Measurements from ENCODE around the gene ROPN1L.

Gene ROPN1L

GRCh38 chr5:10427978-10428377 lies 13.7 kb upstream of the ROPN1L start:
- DNase-seq (ENCODE audit: low read depth in 2 of 2), result no peak

GRCh38 chr5:10431415-10431814 lies 10.3 kb upstream of the ROPN1L start:
- DNase-seq (ENCODE audit: low read depth in 2 of 2), result no peak

DNA sequence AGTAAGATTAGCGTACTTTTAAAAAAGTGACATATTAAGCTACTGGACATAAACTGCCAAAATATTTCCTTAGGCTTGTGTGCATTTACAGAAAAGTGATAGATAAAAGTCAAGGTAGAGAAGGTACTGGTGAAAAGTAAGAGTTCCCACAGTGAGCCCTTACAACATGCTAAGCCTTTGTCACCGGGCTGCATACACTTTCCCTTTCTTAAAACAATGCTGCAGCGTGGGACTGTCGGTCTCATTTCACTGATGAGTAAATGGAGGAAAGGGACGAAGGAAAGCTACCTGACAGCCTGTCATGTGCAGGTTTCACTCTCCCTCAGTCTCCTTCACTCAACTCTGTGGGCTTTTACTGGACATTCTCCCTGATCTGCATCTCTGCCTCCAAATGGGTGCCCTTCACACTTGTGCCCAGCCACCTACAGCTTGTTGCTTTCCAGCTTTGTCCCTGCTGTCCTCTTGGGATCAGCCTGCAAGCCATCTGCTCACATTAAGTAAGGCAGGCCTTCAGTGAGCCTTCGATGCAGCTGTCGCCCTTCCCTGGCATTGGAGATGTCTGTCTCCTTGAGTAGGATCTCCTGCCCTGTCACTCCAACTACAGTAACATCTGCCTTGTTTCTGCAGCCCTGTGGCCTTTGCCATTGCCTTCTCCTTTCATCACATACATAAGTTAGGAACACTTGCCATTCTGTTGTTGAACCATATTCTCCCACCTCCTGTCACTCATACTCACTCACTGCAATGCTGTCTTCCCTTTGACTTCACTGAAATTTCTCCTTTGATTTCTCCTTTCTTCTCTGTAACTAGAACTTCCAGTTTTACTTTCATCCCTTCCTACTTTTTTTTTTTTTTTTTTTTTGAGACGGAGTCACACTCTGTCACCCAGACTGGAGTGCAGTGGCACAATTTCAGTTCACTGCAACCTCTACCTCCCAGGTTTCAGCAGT lies 9.3 kb upstream of the ROPN1L start:
- DNase-seq (ENCODE audit: low read depth in 2 of 2), result no peak

DNA sequence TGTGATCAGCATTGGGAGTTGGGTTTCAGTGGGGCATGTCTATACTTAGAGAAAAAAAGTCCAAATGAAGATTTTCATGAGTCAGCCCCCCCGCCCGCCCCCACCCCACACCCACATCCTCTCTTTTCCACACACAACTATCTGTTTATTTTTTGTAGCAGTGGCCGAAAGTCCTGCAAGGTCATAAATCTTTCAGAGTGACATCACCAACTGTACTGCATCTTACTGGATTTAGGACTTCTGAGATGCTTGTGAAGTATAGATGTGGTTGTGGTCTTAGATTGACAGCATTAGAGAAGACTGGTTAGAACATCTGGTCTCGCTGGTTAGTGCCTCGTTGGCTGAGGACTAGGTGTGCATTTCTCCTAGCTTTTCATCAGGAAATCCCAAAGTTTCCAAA lies 7.3 kb upstream of the ROPN1L start:
- DNase-seq (ENCODE audit: low read depth in 2 of 2), result no peak

GRCh38 chr5:10438301-10438700 lies 3.4 kb upstream of the ROPN1L start:
- DNase-seq (ENCODE audit: low read depth in 2 of 2), result no peak

- no peak for DNase-seq (ENCODE audit: low read depth in 2 of 2)
These were observed 2.0 kb upstream of the ROPN1L start for GRCh38 chr5:10439692-10440091.

DNA sequence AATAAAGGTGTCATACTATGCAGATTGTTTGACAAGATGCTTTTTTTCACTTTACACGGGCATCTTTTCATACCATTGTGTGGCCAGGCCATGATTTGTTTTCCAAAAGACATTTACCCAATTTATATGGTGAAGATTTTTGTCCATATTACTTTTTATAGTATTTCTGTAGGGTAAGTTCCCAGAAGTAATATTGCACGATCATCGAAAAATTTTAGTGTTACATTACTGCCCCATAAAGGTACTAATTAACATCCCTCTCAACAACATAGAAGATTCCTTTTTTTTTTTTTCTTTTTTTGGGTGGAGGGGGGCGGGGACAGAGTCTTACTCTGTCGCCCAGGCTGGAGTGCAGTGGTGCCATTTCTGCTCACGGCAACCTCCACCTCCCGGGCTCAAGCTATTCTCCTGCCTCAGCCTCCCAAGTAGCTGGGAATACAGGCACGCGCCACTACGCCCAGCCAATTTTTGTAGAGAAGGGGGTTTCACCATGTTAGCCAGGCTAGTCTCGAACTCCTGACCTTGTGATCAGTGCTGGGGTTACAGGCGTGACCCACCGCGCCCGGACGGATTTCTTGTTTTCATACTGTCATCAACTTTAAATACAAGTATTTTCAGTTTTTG lies 1.2 kb upstream of the ROPN1L start:
- DNase-seq (ENCODE audit: low read depth in 2 of 2), result no peak

DNA sequence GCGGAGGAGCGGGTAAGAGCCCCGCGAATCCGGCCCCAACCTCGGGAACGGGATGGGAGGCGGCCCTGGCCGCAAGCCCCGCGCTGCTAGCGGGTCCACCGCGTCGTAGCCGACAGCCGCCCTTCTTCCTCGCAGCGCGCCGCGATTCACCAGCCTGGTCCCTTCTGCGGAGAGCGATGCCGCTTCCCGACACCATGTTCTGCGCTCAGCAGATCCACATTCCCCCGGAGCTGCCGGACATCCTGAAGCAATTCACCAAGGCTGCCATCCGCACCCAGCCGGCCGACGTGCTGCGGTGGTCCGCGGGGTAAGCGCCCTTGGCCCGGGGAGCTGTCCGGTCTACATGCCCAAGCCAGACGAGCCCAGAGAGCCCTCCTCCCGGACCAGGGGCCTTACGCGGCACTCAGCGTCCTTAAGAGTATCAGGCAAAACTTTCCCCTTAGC lies 335 bp downstream of the ROPN1L start:
- no peak for DNase-seq (ENCODE audit: low read depth in 2 of 2)

- no peak for DNase-seq (ENCODE audit: low read depth in 2 of 2)
These were observed 897 bp downstream of the ROPN1L start for GRCh38 chr5:10442576-10442975.

DNA sequence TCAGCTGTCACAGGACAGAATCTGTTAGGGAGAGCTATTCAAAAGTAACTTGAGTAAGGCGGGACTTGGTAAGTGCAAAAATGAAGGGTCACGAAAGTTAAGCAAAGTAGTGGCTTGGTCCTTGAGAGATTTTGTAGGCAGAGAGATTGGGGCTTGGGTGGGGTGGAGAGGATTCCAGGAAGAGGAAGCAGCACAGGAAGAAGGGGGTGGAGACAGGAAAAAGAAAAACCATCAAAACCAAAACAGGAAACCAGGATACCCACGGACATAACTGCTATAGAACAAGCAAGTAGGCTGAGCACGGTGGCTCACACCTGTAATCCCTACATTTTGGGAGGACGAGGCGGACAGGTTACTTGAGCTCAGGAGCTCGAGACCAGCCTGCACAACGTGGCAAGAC lies 3.7 kb downstream of the ROPN1L start:
- DNase-seq (ENCODE audit: low read depth in 2 of 2), result no peak

- no peak for DNase-seq (ENCODE audit: low read depth in 2 of 2)
These were observed 4.8 kb downstream of the ROPN1L start for GRCh38 chr5:10446490-10446889.

DNA sequence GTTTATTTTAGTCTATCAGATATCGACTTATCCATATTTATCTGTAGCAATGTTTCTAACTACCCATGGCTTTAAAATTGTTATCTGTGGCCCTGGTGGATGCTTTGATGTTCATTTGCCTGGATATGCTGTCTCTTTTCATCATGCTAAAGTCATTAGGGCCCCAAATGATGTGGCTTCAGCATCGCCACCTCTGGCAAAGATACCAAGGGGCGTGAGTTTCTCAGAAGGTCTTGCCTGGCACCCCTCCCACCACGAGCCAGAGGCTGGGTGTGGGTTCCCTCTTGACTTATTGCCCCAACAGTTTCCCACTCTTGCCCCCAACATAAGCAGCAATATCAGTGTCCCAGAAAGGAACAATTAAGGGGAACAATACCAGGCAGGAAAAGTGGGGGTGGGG lies 5.4 kb downstream of the ROPN1L start:
- DNase-seq (ENCODE audit: low read depth in 2 of 2), result no peak

DNA sequence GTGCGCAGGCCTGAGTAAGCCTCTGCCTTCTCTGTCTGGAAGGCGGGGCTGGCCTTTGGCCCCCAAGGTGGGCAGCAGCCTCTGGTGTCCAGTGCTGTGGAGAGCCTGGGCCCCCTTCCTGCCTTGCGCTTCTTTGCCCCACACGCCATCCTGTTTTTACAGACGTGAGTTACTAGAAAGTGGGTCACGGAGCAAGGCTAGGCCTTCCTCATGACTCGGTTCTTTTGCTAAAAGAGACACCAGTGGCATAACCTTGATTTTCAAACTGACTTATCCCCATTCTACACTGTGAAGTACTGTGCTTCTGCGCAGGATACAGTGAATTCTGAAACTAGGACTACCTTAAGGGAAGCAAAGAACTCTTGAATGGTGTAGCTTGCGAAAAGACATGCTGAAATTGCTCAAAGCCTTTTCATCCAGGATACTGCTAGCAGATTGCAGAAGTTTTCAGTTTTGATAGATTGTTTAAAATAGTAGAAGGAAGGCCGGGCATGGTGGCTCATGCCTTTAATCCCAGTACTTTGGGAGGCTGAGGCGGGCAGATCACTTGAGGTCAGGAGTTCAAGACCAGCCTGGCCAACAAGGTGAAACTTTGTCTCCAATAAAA lies 7.2 kb downstream of the ROPN1L start:
- DNase-seq (ENCODE audit: low read depth in 2 of 2), result no peak

GRCh38 chr5:10451137-10451824 lies 9.6 kb downstream of the ROPN1L start:
- DNase-seq (ENCODE audit: low read depth in 2 of 2), result no peak

GRCh38 chr5:10452768-10453331 lies 11.2 kb downstream of the ROPN1L start:
- no peak for DNase-seq (ENCODE audit: low read depth in 2 of 2)

DNA sequence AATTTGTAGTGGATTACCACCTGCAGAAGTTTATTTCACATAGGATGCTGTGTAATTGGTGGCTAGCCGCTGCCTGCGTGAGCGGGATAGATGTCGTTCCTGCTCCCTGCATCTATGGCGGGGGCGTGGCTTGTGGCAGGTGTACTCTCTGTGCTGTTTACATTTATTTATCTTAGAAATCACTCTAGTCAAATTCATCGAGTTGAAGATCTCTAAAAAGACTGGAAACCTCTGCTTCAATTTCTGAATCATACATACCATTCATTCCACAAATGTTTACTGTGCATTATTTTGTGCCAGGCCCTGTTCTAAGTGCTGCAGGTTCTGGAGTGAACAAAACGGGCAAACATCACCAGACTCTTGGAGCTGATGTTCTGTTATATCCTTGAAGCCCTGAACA lies 11.9 kb downstream of the ROPN1L start:
- DNase-seq (ENCODE audit: low read depth in 2 of 2), result no peak

DNA sequence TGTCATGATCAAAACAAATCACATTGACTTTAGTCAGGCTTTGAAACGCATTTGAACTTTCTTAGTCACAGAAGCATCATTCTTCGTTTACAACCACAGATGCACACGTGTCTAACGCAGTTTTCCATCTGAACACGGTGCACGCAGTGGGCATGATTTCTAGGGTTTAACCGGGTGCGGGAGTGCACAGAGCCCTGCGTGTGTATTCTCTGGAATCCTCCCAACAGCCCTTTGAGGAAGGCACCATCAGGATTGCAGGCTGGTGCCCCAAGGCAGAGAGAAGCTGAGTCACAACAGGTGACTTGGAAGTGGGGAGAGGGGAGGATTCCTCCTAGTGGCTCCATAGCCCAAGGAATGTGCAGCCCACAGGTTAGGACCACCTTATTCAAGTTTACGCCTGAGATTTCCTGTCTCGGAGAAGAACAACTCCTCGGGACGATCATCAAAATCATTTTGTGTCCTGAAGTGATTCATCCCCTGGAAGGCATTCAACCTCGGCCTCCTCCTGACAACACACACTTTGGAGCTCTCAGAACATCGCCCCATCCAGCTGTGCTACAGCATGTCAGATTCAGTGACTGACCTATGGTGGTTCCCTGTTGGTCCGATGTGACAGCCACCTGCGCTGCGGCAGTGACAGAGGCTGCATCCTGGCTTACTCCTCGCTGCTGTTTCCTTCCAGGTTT lies 13.1 kb downstream of the ROPN1L start:
- no peak for DNase-seq (ENCODE audit: low read depth in 2 of 2)

DNA sequence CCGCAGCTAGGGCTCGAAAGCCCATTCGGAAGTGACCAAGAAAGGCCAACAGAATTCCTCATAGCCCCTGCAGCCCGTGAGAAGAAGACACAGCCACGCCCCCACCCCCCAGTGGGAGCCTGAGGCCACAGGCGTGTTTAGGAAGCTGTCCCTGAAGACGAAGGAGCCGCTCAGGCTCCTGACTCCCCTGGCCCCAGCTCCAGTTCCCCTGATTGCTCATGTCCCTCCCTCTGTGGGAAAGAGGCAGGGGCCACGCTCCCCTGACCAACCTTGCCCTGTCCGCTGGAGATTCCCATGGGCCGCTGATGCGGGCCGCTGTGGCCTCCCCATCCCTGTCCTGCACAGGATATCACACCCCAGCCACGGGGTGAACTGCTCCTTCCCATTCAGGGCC lies 13.6 kb downstream of the ROPN1L start:
- DNase-seq (ENCODE audit: low read depth in 2 of 2), result no peak

- DNase-seq (ENCODE audit: low read depth in 2 of 2), result no peak
These were observed 15.1 kb downstream of the ROPN1L start for GRCh38 chr5:10456583-10457420.
